Ishikawa (cell line): ENCODE measurements around the gene COL21A1.

Experiments
- CEBPB ChIP-seq: IDR thresholded peaks from 2 replicates; pipeline ENCODE4 v1.6.1; 2012
- CREB1 ChIP-seq: IDR thresholded peaks from 2 replicates; pipeline ENCODE4 v1.6.1; 2012; ENCODE audit warnings: low read depth
- EGR1 ChIP-seq: IDR thresholded peaks from 2 replicates; pipeline ENCODE4 v1.6.1; 2012
- EP300 ChIP-seq: IDR thresholded peaks from 2 replicates; pipeline ENCODE4 v1.6.1; 2012; ENCODE audit warnings: borderline replicate concordance
- FOXM1 ChIP-seq: IDR thresholded peaks from 2 replicates; pipeline ENCODE4 v1.6.1; 2012; ENCODE audit warnings: low read depth, borderline replicate concordance
- NFIC ChIP-seq: IDR thresholded peaks from 2 replicates; pipeline ENCODE4 v1.6.1; 2012
- RAD21 ChIP-seq: IDR thresholded peaks from 2 replicates; pipeline ENCODE4 v1.6.1; 2012; ENCODE audit warnings: low read depth
- TAF1 ChIP-seq: IDR thresholded peaks from 2 replicates; pipeline ENCODE4 v1.6.1; 2012; ENCODE audit warnings: low read depth, mild to moderate bottlenecking
- TCF12 ChIP-seq: IDR thresholded peaks from 2 replicates; pipeline ENCODE4 v1.6.1; 2012; ENCODE audit warnings: low read depth
- TEAD4 ChIP-seq: IDR thresholded peaks from 2 replicates; pipeline ENCODE4 v1.6.1; 2012
- YY1 ChIP-seq: IDR thresholded peaks from 2 replicates; pipeline ENCODE4 v1.6.1; 2012; ENCODE audit warnings: low read depth
- ZBTB7A ChIP-seq: IDR thresholded peaks from 2 replicates; pipeline ENCODE4 v1.6.1; 2012; ENCODE audit warnings: low read depth
- TF ChIP-seq, protein P1 (sequence below): IDR thresholded peaks from 2 replicates; pipeline ENCODE4 v1.6.1; 2012
- TF ChIP-seq, protein P2 (sequence below): IDR thresholded peaks from 2 replicates; pipeline ENCODE4 v1.6.1; 2012; ENCODE audit warnings: low read depth, mild to moderate bottlenecking
- TF ChIP-seq, protein P3 (sequence below): IDR thresholded peaks from 2 replicates; pipeline ENCODE4 v1.6.1; 2012

The COL21A1 gene

DNA sequence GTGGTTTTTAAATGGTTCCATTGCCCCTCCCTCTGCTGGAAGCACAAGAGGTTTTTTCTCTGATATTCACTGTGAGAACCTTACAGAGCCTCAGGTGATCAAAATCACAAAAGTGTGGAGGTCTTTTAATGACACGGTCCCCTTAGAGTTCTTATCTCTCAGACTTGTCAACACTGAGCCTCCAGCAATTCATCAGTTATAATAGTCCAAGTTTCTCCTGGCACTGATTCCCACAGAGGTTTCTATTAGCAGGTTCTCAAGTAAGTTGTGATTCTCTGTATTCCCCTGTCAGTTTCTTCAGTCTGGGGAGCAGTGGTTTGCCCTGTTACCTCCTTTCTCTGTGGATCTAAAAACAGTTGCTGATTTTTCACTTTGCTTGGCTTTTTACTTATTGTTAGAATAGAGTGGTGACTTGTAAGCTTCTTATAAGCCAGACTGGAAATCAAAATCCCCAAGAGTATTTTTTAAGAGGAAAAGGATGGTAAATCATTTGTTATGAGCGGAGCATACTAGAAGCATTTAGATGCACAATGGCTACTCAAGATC, 214.6 kb downstream of the COL21A1 start:
- TF ChIP-seq FOXM1 (no peak), EP300 (no peak), TAF1 (no peak), TCF12 (no peak), ZBTB7A (no peak), TEAD4 (no peak), EGR1 (no peak), NFIC (no peak), YY1 (no peak), RAD21 (no peak), CREB1 (no peak), CEBPB (no peak)
- TF ChIP-seq, protein P1, sequence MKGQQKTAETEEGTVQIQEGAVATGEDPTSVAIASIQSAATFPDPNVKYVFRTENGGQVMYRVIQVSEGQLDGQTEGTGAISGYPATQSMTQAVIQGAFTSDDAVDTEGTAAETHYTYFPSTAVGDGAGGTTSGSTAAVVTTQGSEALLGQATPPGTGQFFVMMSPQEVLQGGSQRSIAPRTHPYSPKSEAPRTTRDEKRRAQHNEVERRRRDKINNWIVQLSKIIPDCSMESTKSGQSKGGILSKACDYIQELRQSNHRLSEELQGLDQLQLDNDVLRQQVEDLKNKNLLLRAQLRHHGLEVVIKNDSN, result no peak
- TF ChIP-seq, protein P2, sequence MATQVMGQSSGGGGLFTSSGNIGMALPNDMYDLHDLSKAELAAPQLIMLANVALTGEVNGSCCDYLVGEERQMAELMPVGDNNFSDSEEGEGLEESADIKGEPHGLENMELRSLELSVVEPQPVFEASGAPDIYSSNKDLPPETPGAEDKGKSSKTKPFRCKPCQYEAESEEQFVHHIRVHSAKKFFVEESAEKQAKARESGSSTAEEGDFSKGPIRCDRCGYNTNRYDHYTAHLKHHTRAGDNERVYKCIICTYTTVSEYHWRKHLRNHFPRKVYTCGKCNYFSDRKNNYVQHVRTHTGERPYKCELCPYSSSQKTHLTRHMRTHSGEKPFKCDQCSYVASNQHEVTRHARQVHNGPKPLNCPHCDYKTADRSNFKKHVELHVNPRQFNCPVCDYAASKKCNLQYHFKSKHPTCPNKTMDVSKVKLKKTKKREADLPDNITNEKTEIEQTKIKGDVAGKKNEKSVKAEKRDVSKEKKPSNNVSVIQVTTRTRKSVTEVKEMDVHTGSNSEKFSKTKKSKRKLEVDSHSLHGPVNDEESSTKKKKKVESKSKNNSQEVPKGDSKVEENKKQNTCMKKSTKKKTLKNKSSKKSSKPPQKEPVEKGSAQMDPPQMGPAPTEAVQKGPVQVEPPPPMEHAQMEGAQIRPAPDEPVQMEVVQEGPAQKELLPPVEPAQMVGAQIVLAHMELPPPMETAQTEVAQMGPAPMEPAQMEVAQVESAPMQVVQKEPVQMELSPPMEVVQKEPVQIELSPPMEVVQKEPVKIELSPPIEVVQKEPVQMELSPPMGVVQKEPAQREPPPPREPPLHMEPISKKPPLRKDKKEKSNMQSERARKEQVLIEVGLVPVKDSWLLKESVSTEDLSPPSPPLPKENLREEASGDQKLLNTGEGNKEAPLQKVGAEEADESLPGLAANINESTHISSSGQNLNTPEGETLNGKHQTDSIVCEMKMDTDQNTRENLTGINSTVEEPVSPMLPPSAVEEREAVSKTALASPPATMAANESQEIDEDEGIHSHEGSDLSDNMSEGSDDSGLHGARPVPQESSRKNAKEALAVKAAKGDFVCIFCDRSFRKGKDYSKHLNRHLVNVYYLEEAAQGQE, result no peak
- TF ChIP-seq, protein P3, sequence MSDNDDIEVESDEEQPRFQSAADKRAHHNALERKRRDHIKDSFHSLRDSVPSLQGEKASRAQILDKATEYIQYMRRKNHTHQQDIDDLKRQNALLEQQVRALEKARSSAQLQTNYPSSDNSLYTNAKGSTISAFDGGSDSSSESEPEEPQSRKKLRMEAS, result no peak

DNA sequence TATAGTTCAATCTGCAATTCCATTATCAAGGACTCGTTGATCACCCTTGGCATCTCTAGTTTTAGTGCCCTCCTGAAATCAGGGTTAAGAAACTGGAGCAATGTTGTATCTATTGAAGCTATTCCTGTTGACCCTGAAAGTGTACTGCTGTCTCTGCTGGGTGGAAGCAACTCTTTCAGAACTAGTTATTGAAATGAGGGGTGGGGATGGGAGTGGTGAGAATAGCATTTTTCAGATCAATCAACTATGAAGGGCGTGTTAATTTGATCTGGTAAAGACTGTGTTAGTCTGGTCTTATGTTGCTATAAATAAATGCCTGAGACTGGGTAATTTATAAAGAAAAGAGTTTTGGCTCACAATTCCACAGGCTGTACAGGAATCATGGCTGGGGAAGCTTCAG, 219.5 kb downstream of the COL21A1 start:
- TF ChIP-seq TAF1 (no peak), CREB1 (no peak), TCF12 (no peak), ZBTB7A (no peak), CEBPB (no peak), FOXM1 (no peak), TEAD4 (no peak), EGR1 (no peak), YY1 (no peak), EP300 (no peak), RAD21 (no peak), NFIC (no peak)
- TF ChIP-seq, protein P3, result no peak
- TF ChIP-seq, protein P2, result no peak
- TF ChIP-seq, protein P1, result no peak

DNA sequence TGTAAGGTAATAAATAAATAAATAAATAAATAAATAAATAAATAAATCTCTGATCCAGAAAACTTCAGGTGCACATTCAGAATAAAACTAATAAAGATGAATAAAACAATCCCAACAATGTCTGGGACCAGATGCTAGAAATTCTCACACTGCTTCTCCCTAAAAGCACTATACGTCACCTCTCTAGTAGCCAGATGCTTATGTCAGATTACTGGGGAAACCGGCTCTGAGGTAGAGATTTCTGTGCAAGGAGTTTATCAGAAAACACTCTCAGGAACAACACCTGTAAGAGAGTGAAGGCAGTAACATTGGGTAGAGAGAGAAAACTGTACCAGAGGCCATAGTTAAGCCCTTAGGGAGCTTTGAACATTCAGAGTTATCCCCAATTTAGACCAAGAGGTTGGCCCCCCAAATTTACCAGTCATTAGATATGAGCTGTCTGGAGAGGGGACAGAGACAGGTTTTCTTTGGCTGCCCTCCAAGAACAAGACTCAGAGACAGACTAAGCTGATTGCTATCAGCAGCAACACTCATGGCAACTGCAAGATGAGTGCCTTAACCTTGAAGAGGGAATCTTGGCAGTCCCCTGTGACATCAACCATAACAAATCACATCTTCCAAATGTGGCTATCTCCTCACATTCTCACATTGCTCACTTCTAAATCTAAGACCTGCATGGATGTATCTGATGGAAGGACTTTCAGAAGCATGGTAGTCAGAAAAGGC, 220.8 kb downstream of the COL21A1 start:
- TF ChIP-seq, protein P1, result no peak
- TF ChIP-seq EP300, result no peak
- no peak for TF ChIP-seq YY1
- no peak for TF ChIP-seq FOXM1
- no peak for TF ChIP-seq CEBPB
- TF ChIP-seq, protein P3, result no peak
- no peak for TF ChIP-seq TCF12
- TF ChIP-seq RAD21, result no peak
- TF ChIP-seq NFIC, result no peak
- TF ChIP-seq TAF1, result no peak
- no peak for TF ChIP-seq EGR1
- no peak for TF ChIP-seq TEAD4
- TF ChIP-seq, protein P2, result no peak
- TF ChIP-seq CREB1, result no peak
- TF ChIP-seq ZBTB7A, result no peak
